SK-N-SH (cell line): Measurements from ENCODE around the gene TNFRSF17. TPM values are rescaled to one million over a fixed set of nuclear protein-coding genes. Genes with fewer than 3 reads are reported as not detected.

Experiments used
- CTCF ChIA-PET: fragments of 300-600, 350-600 bp; formaldehyde crosslinking; extraction: SDS; loops from one replicate; lab custom pipeline; 2021; lab: Yijun Ruan, JAX
- POLR2A ChIA-PET: fragments of 350-600 bp; sonication (Branson Sonifier 250); formaldehyde crosslinking; extraction: SDS; loops from one replicate; lab custom pipeline; 2020; ENCODE audit warnings: antibody characterized with exemption, inconsistent platforms; lab: Yijun Ruan, JAX
- DNase-seq: peaks from one replicate; pipeline ENCODE4 v3.0.0; 2012
- H2AFZ ChIP-seq: fragments of 200-600 bp; sonication (generic); 2 replicates; pipeline ENCODE4 v1.8.1; 2016; ENCODE audit warnings: antibody characterized with exemption, mild to moderate bottlenecking, low read depth
- H3F3A ChIP-seq: fragments of 200-600 bp; sonication (generic); replicated peaks from 2 replicates; pipeline ENCODE3; 2016; ENCODE audit warnings: antibody characterized with exemption, mild to moderate bottlenecking; ENCODE audit not compliant: insufficient read depth
- H3K27ac ChIP-seq, 2 experiments: fragments of 200-500 bp in 1 of 2; fragments of 200-600 bp in 1 of 2; sonication (Bioruptor generic) in 1 of 2; sonication (generic), shearing (Covaris generic) in 1 of 2; 2 replicates each; pipeline versions ENCODE4 v1.5.1 to v1.6.1; 2014 to 2016; ENCODE audit warnings: low read depth in 2 of 2, inconsistent platforms in 1 of 2, low read length in 1 of 2, mild to moderate bottlenecking in 1 of 2, mixed read lengths in 1 of 2
- H3K27me3 ChIP-seq: fragments of 200-600 bp; sonication (generic), shearing (Covaris generic); 2 replicates; pipeline ENCODE4 v1.6.1; 2016; ENCODE audit warnings: mixed run types; ENCODE audit not compliant: insufficient read depth
- H3K36me3 ChIP-seq, 2 experiments: fragments of 200-500 bp in 1 of 2; fragments of 200-600 bp in 1 of 2; sonication (Bioruptor generic) in 1 of 2; sonication (generic) in 1 of 2; replicated peaks in 1 of 2; 2 replicates each; pipeline versions ENCODE3 to v1.5.1; 2014 to 2016; ENCODE audit warnings: low read length in 1 of 2, mild to moderate bottlenecking in 1 of 2; ENCODE audit not compliant: insufficient read depth in 2 of 2, control insufficient read depth in 1 of 2
- H3K4me1 ChIP-seq, 2 experiments: fragments of 200-500 bp in 1 of 2; fragments of 200-600 bp in 1 of 2; sonication (Bioruptor generic) in 1 of 2; sonication (generic), shearing (Covaris generic) in 1 of 2; 2 replicates each; pipeline versions ENCODE4 v1.5.1 to v1.6.1; 2014 to 2016; ENCODE audit warnings: low read depth in 1 of 2, low read length in 1 of 2, mixed run types in 1 of 2; ENCODE audit not compliant: insufficient read depth in 2 of 2, control insufficient read depth in 1 of 2
- H3K4me2 ChIP-seq: fragments of 200-600 bp; sonication (generic), shearing (Covaris generic); 2 replicates; pipeline ENCODE4 v1.6.1; 2017; ENCODE audit warnings: mixed run types
- H3K4me3 ChIP-seq, 2 experiments: fragments of 200-500 bp in 1 of 2; fragments of 200-600 bp in 1 of 2; sonication (Bioruptor generic) in 1 of 2; sonication (generic), shearing (Covaris generic) in 1 of 2; 2 replicates each; pipeline versions ENCODE4 v1.5.1 to v1.8.1; 2014 to 2016; ENCODE audit warnings: low read depth in 2 of 2, inconsistent platforms in 1 of 2, low read length in 1 of 2, mild to moderate bottlenecking in 1 of 2, mixed read lengths in 1 of 2, moderate library complexity in 1 of 2
- H3K79me2 ChIP-seq: fragments of 200-600 bp; sonication (generic); 2 replicates; pipeline ENCODE4 v1.8.1; 2017; ENCODE audit warnings: mild to moderate bottlenecking; ENCODE audit not compliant: insufficient read depth
- H3K9ac ChIP-seq: fragments of 200-600 bp; sonication (generic); 2 replicates; pipeline ENCODE4 v1.6.1; 2017; ENCODE audit warnings: mixed run types
- H3K9me2 ChIP-seq: fragments of 200-600 bp; sonication (generic); 2 replicates; pipeline ENCODE4 v1.6.1; 2017; ENCODE audit warnings: mixed run types
- H3K9me3 ChIP-seq: fragments of 200-600 bp; sonication (generic); 2 replicates; pipeline ENCODE4 v1.6.1; 2017; ENCODE audit warnings: mixed run types, mild to moderate bottlenecking, moderate library complexity
- H4K20me1 ChIP-seq: fragments of 200-600 bp; sonication (generic); 2 replicates; pipeline ENCODE4 v1.6.1; 2017; ENCODE audit warnings: mild to moderate bottlenecking, mixed run types; ENCODE audit not compliant: insufficient read depth
- ELF1 ChIP-seq: IDR thresholded peaks from 2 replicates; pipeline ENCODE4 v1.4.0; 2012
- EP300 ChIP-seq, 2 experiments: IDR thresholded peaks; 2 replicates each; pipeline versions ENCODE4 v1.4.0 to v1.6.1; 2012; ENCODE audit warnings: borderline replicate concordance in 1 of 2, low read depth in 1 of 2, low read length in 1 of 2
- EZH2phosphoT487 ChIP-seq: fragments of 200-600 bp; sonication (generic); IDR thresholded peaks from 2 replicates; pipeline ENCODE4 v1.6.1; 2017; ENCODE audit warnings: low read depth, mixed run types, mild to moderate bottlenecking, antibody characterized with exemption, moderate library complexity, borderline replicate concordance
- FOXJ3 ChIP-seq: sonication (generic); formaldehyde crosslinking; IDR thresholded peaks from 2 replicates; pipeline ENCODE4 v1.5.1; 2020; ENCODE audit warnings: mild to moderate bottlenecking, missing genetic modification reagents
- JUND ChIP-seq: IDR thresholded peaks from 2 replicates; pipeline ENCODE4 v1.4.0; 2012
- MEF2A ChIP-seq: IDR thresholded peaks from 2 replicates; pipeline ENCODE4 v1.4.0; 2012; ENCODE audit warnings: low read depth, borderline replicate concordance
- MXI1 ChIP-seq: IDR thresholded peaks from 2 replicates; pipeline ENCODE4 v1.6.1; 2012; ENCODE audit warnings: mild to moderate bottlenecking, low read depth, low read length, improper control_type of control experiment
- POLR2AphosphoS5 ChIP-seq: IDR thresholded peaks from 2 replicates; pipeline ENCODE4 v1.6.1; 2012; ENCODE audit warnings: low read depth, low read length
- RCOR1 ChIP-seq: fragments of 150-350 bp; IDR thresholded peaks from 2 replicates; pipeline ENCODE4 v1.6.1; 2017; ENCODE audit warnings: antibody characterized with exemption, low read length
- RFX5 ChIP-seq: IDR thresholded peaks from 2 replicates; pipeline ENCODE4 v1.6.1; 2012; ENCODE audit warnings: mild to moderate bottlenecking, improper control_type of control experiment, low read length
- SIN3A ChIP-seq: IDR thresholded peaks from 2 replicates; pipeline ENCODE4 v1.6.1; 2012; ENCODE audit warnings: low read depth, mild to moderate bottlenecking, low read length, moderate library complexity, borderline replicate concordance
- SMC3 ChIP-seq: IDR thresholded peaks from 2 replicates; pipeline ENCODE4 v1.6.1; 2012; ENCODE audit warnings: low read depth, low read length, improper control_type of control experiment
- TAF1 ChIP-seq: IDR thresholded peaks from 2 replicates; pipeline ENCODE4 v1.6.1; 2012; ENCODE audit warnings: low read depth, mild to moderate bottlenecking, low read length, moderate library complexity, borderline replicate concordance
- WGBS: methylation state at CpG from one replicate; pipeline ENCODE4 v1.1.6; 2017; ENCODE audit warnings: low lambda C conversion rate; 5-methylcytosine and 5-hydroxymethylcytosine counted together
- polyA plus RNA-seq, 3 experiments: library from polyadenylated mRNA; depleted of rRNA; stranded (reverse); fragments of >200 nt; gene quantifications; 2 replicates each; pipeline ENCODE4 v1.2.3, GENCODE V29; 2012
- TF ChIP-seq, protein P1 (sequence below): fragments of 150-350 bp; IDR thresholded peaks from 2 replicates; pipeline ENCODE4 v1.6.1; 2016; ENCODE audit warnings: mild to moderate bottlenecking, low read depth, low read length
- TF ChIP-seq, protein P2 (sequence below): IDR thresholded peaks from 2 replicates; pipeline ENCODE4; 2012
- TF ChIP-seq, protein P3 (sequence below): IDR thresholded peaks from 2 replicates; pipeline ENCODE4 v1.4.0; 2012; ENCODE audit warnings: low read depth, borderline replicate concordance
- TF ChIP-seq, protein P4 (sequence below): IDR thresholded peaks from 2 replicates; pipeline ENCODE4 v1.6.1; 2012; ENCODE audit warnings: mild to moderate bottlenecking, low read depth, low read length, moderate library complexity
- TF ChIP-seq, protein P5 (sequence below): fragments of 200-600 bp; sonication (generic); IDR thresholded peaks from 2 replicates; pipeline ENCODE4 v1.6.1; 2017; ENCODE audit warnings: antibody characterized with exemption, mild to moderate bottlenecking, moderate library complexity

Gene TNFRSF17
- polyA plus RNA-seq, 1 of the 3 experiments (the other 2 are of a cell fraction) = not detected

DNA sequence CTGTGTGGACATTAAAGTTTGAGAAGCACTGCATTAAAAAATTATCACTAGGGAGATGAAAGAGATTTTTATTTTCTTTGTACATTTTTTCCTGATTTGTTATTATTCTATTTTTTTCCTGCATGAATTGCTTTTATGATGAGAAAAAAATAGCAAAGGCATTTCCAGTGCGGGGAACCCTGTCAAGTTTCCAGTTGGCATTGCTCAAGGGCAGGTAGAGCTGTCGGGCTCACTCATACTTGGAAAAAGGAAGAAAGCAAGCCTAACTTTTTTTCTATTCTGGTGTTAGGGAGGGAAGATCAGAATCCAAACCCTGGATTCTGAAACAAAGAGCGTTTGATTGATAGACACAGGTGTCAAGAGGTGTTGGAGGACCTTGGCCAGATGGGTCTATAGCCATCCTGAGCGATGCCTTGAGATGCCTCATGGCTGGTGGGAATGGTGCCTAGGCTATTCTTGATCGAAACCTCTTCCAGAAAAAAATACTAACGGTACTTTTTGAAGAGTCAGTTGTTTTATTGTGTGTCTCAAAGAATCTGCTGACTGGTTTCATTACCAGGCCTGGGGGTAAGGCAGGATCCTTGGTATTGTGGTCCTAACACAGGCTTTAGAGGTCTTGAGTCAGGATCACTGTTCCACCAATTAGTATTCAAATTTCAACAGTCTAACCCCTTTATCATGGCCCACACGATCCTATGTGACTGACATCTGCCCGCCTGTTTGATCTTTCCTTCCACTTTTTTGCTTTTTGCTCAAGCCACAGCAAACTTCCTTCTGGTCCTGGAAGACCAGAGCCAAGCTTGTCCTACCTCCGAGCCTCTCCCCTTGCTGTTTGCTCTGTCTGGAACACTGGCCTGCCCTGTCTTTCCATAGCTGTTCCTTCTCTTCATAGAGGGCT lies 31.7 kb downstream of the TNFRSF17 start (continued):
- TF ChIP-seq JUND = no peak

DNA sequence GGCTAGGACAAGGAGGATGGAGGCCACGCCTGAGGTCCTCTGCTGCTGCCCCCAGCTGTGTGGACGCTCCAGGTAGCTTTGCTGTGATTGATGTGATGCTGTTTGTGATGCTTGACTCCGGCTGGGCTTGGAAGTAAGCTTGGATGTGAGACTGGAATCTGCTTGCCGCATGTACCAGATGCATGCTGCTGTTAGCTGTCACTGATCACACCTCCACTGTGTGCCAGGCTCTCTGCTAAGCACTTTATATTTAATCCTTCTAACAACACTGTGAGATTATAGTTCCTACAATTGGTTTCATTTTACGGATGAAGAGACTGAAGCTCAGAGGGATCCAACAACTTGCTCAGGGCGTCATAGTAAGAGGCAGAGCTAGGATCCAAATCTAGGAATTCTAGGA lies 35.0 kb downstream of the TNFRSF17 start:
- Histone ChIP-seq H3F3A (no peaks in the 10 kb centered on the region), H3K4me3 (no peak overlapping the region), H4K20me1 (no peaks in the 10 kb centered on the region), H3K79me2 (peaks cover 6% of the 10 kb centered on the region; the same call in 1 of the 2 replicates), H3K27me3 (no peaks in the 10 kb centered on the region), H3K36me3 (peaks cover 0 to 4% of the 10 kb centered on the region in 2 experiments), H3K9me2 (no peaks in the 10 kb centered on the region), H3K9me3 (no peaks in the 10 kb centered on the region), H3K4me1 (peaks cover 0 to 2% of the 10 kb centered on the region in 2 experiments; a peak in 1 of 4 replicates), H3K27ac (no peak overlapping the region), H3K9ac (no peak overlapping the region), H3K4me2 (no peak overlapping the region), H2AFZ (no peak overlapping the region)
- POLR2A ChIA-PET = no interaction called here
- TF ChIP-seq SIN3A (no peak), EZH2phosphoT487 (no peak), ELF1 (no peak), MXI1 (no peak), RFX5 (no peak), EP300 (IDR thresholded peaks at IDR 0.05; ENCODE audit: borderline replicate concordance in 1 of 2, low read depth in 1 of 2, low read length in 1 of 2) (no peak), FOXJ3 (no peak), POLR2AphosphoS5 (no peak), RCOR1 (no peak), MEF2A (no peak), TAF1 (no peak), SMC3 (no peak)
- TF ChIP-seq, protein P1, sequence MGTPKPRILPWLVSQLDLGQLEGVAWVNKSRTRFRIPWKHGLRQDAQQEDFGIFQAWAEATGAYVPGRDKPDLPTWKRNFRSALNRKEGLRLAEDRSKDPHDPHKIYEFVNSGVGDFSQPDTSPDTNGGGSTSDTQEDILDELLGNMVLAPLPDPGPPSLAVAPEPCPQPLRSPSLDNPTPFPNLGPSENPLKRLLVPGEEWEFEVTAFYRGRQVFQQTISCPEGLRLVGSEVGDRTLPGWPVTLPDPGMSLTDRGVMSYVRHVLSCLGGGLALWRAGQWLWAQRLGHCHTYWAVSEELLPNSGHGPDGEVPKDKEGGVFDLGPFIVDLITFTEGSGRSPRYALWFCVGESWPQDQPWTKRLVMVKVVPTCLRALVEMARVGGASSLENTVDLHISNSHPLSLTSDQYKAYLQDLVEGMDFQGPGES = no peak
- TF ChIP-seq, protein P2, sequence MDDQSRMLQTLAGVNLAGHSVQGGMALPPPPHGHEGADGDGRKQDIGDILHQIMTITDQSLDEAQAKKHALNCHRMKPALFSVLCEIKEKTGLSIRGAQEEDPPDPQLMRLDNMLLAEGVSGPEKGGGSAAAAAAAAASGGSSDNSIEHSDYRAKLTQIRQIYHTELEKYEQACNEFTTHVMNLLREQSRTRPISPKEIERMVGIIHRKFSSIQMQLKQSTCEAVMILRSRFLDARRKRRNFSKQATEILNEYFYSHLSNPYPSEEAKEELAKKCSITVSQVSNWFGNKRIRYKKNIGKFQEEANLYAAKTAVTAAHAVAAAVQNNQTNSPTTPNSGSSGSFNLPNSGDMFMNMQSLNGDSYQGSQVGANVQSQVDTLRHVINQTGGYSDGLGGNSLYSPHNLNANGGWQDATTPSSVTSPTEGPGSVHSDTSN = no peak
- TF ChIP-seq, protein P3, sequence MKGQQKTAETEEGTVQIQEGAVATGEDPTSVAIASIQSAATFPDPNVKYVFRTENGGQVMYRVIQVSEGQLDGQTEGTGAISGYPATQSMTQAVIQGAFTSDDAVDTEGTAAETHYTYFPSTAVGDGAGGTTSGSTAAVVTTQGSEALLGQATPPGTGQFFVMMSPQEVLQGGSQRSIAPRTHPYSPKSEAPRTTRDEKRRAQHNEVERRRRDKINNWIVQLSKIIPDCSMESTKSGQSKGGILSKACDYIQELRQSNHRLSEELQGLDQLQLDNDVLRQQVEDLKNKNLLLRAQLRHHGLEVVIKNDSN = no peak
- TF ChIP-seq, protein P4, sequence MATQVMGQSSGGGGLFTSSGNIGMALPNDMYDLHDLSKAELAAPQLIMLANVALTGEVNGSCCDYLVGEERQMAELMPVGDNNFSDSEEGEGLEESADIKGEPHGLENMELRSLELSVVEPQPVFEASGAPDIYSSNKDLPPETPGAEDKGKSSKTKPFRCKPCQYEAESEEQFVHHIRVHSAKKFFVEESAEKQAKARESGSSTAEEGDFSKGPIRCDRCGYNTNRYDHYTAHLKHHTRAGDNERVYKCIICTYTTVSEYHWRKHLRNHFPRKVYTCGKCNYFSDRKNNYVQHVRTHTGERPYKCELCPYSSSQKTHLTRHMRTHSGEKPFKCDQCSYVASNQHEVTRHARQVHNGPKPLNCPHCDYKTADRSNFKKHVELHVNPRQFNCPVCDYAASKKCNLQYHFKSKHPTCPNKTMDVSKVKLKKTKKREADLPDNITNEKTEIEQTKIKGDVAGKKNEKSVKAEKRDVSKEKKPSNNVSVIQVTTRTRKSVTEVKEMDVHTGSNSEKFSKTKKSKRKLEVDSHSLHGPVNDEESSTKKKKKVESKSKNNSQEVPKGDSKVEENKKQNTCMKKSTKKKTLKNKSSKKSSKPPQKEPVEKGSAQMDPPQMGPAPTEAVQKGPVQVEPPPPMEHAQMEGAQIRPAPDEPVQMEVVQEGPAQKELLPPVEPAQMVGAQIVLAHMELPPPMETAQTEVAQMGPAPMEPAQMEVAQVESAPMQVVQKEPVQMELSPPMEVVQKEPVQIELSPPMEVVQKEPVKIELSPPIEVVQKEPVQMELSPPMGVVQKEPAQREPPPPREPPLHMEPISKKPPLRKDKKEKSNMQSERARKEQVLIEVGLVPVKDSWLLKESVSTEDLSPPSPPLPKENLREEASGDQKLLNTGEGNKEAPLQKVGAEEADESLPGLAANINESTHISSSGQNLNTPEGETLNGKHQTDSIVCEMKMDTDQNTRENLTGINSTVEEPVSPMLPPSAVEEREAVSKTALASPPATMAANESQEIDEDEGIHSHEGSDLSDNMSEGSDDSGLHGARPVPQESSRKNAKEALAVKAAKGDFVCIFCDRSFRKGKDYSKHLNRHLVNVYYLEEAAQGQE = no peak
- TF ChIP-seq, protein P5, sequence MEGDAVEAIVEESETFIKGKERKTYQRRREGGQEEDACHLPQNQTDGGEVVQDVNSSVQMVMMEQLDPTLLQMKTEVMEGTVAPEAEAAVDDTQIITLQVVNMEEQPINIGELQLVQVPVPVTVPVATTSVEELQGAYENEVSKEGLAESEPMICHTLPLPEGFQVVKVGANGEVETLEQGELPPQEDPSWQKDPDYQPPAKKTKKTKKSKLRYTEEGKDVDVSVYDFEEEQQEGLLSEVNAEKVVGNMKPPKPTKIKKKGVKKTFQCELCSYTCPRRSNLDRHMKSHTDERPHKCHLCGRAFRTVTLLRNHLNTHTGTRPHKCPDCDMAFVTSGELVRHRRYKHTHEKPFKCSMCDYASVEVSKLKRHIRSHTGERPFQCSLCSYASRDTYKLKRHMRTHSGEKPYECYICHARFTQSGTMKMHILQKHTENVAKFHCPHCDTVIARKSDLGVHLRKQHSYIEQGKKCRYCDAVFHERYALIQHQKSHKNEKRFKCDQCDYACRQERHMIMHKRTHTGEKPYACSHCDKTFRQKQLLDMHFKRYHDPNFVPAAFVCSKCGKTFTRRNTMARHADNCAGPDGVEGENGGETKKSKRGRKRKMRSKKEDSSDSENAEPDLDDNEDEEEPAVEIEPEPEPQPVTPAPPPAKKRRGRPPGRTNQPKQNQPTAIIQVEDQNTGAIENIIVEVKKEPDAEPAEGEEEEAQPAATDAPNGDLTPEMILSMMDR = no peak
- whole genome bisulfite sequencing = 88% methylated on average over 6 of the region's 6 CpGs
- DNase-seq = no peak
- CTCF ChIA-PET = interaction anchor here (1.2 to 1.6 kb wide), 2 partner anchors 11 to 68 kb away, joined by 3 to 4 read pairs; no protein-coding TSS in a partner anchor
